Fibroblast of the aortic adventitia (primary cell): ENCODE measurements around the gene LRMDA. TPM values are rescaled to one million over a fixed set of nuclear protein-coding genes. Genes with fewer than 3 reads are reported as not detected.

Experiments used
- DNase-seq: peaks from one replicate; pipeline ENCODE4 v3.0.0-alpha.2; 2010; ENCODE audit warnings: low read depth
- H3K4me3 ChIP-seq: 2 replicates; pipeline ENCODE4 v1.5.1; 2011; ENCODE audit warnings: low read depth, mild to moderate bottlenecking, control low read depth, low read length, moderate library complexity
- total RNA-seq: library from RNA; depleted of rRNA; stranded (reverse); fragments of >200 nt; gene quantifications from 2 replicates; pipeline ENCODE4 v1.2.3, GENCODE V29; 2012; ENCODE audit warnings: low replicate concordance
- TF ChIP-seq, protein P1 (sequence below): IDR thresholded peaks from 2 replicates; pipeline ENCODE4 v1.5.1; 2011; ENCODE audit warnings: mild to moderate bottlenecking, low read length, control low read depth, inconsistent platforms; ENCODE audit not compliant: insufficient read depth

The LRMDA gene
- total RNA-seq, 1 donor: 6.3 TPM

DNA sequence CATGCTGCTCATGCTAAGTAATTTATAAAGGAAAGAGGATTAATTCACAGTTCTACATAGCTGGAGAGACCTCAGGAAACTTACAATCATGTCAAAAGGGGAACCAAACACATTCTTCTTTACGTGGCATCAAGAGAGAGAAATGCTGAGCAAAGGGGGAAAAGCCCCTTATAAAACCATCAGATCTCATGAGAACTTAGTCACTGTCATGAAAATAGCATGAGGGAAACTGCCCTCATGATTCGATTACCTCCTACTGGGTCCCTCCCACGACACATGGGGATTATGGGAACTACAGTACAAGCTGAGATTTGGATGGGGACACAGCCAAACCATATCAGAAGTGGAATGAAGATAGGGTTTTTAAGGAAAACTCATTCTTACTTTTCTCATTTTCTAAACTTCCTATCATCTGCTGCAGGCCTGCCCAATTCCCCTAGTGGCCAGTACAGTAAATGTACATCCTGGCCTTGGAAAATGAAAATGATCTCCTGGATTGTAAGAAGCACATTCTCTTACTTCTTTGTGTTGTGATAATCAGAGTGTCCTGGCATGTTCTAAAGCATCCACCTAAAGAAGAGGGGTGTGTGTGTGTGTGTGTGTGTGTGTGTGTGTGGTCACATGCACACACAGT, 421.5 kb downstream of the LRMDA start:
- no peak overlapping the region for H3K4me3 ChIP-seq
- TF ChIP-seq, protein P1, sequence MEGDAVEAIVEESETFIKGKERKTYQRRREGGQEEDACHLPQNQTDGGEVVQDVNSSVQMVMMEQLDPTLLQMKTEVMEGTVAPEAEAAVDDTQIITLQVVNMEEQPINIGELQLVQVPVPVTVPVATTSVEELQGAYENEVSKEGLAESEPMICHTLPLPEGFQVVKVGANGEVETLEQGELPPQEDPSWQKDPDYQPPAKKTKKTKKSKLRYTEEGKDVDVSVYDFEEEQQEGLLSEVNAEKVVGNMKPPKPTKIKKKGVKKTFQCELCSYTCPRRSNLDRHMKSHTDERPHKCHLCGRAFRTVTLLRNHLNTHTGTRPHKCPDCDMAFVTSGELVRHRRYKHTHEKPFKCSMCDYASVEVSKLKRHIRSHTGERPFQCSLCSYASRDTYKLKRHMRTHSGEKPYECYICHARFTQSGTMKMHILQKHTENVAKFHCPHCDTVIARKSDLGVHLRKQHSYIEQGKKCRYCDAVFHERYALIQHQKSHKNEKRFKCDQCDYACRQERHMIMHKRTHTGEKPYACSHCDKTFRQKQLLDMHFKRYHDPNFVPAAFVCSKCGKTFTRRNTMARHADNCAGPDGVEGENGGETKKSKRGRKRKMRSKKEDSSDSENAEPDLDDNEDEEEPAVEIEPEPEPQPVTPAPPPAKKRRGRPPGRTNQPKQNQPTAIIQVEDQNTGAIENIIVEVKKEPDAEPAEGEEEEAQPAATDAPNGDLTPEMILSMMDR: peak; percentile 43
- DNase-seq: peak; percentile 10

DNA sequence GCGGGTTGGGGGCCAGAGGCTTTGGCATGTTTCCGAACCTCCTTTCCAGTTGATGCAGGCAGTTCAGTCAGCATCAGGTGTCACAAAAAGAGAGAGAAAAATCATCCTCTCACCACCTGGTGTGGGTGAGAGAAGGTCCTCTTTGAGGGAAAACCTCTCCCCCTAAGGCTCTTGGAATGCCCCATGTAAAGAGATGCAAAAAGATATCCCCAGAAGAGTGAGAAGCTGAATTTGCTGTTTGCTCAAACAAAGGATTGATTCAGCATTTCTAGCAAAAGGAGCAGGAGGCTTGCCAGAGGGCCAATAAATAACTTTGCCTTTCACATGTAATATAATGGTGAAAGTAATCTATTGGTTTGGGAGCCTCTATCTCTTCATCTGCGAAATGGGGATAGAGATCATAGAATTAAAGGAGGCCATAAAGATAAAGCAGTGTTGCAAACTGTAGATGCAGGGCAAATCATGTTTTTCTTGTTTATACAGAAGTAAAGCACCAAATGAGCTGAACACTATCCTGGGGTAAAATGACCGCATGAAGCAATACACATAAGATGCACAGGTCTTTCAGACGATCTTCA, 425.9 kb downstream of the LRMDA start:
- TF ChIP-seq, protein P1: no peak
- no peak for DNase-seq
- H3K4me3 ChIP-seq: no peak overlapping the region

DNA sequence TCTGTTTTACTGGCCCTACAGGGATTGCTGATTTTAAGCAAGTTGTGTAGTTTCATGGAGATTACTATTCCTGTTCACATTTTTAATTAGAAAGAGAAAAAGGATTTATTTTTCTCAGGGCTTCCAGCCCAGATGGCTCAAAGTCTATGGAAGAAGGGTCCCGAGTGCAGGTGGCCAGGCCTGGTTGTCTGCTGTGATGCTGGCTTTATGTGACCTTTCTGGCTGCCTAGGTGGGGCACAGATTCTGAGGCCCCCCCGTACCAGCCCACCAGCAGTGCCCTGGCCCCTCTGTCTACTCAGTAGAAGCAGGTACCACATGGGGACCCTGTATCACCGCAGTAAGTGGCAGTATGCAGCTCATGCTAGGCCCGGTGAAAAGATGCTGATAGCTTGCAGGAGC, 426.5 kb downstream of the LRMDA start:
- no peak overlapping the region for H3K4me3 ChIP-seq
- TF ChIP-seq, protein P1: no peak
- DNase-seq: no peak

DNA sequence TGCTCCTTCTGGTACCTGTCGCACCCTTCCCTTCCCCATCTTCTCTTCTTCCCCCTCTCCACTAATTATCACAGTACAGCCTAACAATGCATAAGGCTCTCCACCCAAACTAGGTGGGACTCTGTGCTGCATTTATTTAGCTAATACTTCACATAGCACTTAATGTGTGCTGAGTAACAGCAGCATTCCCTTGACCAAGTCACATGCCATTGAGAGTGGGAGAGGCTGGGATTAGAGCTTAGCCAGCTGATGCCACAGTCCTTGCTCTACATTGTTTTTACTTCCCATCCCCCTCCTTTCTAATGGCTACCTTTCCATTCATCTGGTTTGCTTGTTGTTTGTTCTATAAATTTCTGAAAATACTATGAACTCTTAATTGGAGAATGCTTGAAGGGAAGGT, 426.9 kb downstream of the LRMDA start:
- no peak for DNase-seq
- TF ChIP-seq, protein P1: no peak
- H3K4me3 ChIP-seq: no peak overlapping the region

DNA sequence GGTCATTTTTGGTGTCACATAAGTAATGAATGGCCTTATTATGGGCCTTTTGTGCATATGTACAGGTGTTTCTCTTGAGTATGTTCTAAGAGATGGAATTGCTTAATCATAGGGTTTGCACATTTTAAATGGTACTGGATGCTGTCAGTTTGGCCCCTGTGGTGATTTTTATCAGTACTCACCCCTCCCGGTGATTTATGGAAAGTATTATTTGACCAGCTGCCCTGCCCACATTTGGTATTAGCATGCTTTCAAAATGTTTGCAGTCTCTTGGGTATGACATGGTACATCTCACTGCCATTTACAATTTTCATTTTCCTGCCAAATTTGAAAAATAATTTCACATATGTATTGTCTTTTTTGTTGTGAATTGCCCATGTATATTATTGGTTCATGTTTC, 427.7 kb downstream of the LRMDA start:
- no peak for DNase-seq
- TF ChIP-seq, protein P1: no peak
- H3K4me3 ChIP-seq: no peak overlapping the region

DNA sequence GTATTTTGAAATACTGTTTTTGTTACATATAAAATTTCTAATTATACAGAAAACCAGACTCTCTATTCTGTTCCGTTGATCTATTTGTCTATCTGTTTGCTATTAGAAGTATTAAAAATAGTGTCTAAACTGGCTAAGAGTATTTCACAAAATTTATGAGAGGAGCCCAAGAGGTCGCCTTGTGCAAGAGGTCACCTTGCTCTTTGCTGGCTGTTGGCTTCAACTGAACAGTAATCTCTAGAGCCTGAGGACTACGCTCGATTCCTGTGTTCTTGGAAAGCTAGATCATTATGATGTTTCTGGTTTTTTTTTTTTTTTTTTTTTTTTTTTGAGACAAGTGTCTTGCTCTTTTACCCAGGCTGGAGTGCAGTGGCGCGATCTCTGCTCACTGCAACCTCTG, 428.6 kb downstream of the LRMDA start:
- TF ChIP-seq, protein P1: no peak
- H3K4me3 ChIP-seq: no peak overlapping the region
- no peak for DNase-seq

DNA sequence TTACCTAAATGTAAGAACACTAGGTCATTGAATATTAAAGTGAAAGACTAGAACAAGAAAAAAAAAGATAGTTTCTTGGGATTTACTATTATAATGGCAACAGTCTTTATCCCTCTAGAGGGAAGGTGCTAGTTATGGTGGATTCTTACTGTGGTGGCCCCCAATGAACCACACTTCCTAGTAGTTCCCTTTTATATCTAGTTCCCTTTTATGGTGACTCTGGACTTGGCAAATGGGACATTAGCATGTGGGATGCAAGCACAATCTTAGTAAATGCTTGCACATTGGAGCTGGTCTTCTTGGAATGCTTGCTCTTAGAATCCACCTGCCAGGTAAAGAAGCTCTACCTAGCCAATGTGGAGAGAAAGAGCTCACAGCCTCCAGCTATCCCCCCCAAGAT, 430.2 kb downstream of the LRMDA start:
- H3K4me3 ChIP-seq: no peak overlapping the region
- no peak for DNase-seq
- TF ChIP-seq, protein P1: no peak
